ENCODE results near the gene SARM1.

GRCh38 chr17:28425206-28425605 lies 53.7 kb downstream of the SARM1 start:
- no peak for TF ChIP-seq CTCF (IDR thresholded peaks at IDR 0.05)
- no peak for TF ChIP-seq POLR2A (IDR thresholded peaks at IDR 0.05)
